Activated naive CD8-positive, alpha-beta T cell treated with anti-CD3 and anti-CD28 coated beads, Interleukin-2, amount 50 U/mL, for 24 hours (primary cell): ENCODE data around the gene TSSK2.
A peak's percentile ranks its signal among the peaks of the same experiment; 100 is the strongest.

Source experiments
- ATAC-seq: fragments of 150-1000 bp; cut with Tn5 transposase; one replicate; pipeline ENCODE4 v1.10.0; 2021
- DNase-seq: peaks from one replicate; pipeline ENCODE4 v3.0.0; 2021
- H3K27ac Mint-ChIP-seq: one replicate; pipeline ENCODE4 v1.8.0; 2021; ENCODE audit warnings: mild to moderate bottlenecking, mixed read lengths
- H3K27me3 Mint-ChIP-seq: one replicate; pipeline ENCODE4 v1.8.0; 2021; ENCODE audit warnings: mixed read lengths
- H3K36me3 Mint-ChIP-seq: one replicate; pipeline ENCODE4 v1.8.0; 2021; ENCODE audit warnings: low read depth, mixed read lengths
- H3K4me1 Mint-ChIP-seq: one replicate; pipeline ENCODE4 v1.8.0; 2021; ENCODE audit warnings: mixed read lengths
- H3K4me3 Mint-ChIP-seq: one replicate; pipeline ENCODE4 v1.8.0; 2021; ENCODE audit warnings: mild to moderate bottlenecking, moderate library complexity, mixed read lengths
- H3K9me3 Mint-ChIP-seq: one replicate; pipeline ENCODE4 v1.8.0; 2021; ENCODE audit warnings: mixed read lengths

Gene TSSK2

GRCh38 chr22:19180740-19181410 is 49.8 kb downstream of the TSSK2 start:
- ATAC-seq (no peak), DNase-seq (no peak)
- Mint-ChIP-seq H3K4me3 (no peak overlapping the region), H3K36me3 (no peaks in the 10 kb centered on the region), H3K9me3 (no peaks in the 10 kb centered on the region), H3K4me1 (peaks cover 27% of the 10 kb centered on the region), H3K27me3 (no peaks in the 10 kb centered on the region), H3K27ac (peak overlapping the region; percentile 62)

- no peak overlapping the region for H3K4me3 Mint-ChIP-seq
- H3K27me3 Mint-ChIP-seq: no peaks in the 10 kb centered on the region
- DNase-seq (no peak), ATAC-seq (no peak)
- peaks cover 24% of the 10 kb centered on the region for H3K4me1 Mint-ChIP-seq
- peak overlapping the region; percentile 47 for H3K27ac Mint-ChIP-seq
- no peaks in the 10 kb centered on the region for H3K36me3 Mint-ChIP-seq
- H3K9me3 Mint-ChIP-seq: no peaks in the 10 kb centered on the region
Observed at GRCh38 chr22:19181786-19182471, 50.8 kb downstream of the TSSK2 start.
